ENCODE measurements around the gene TOM1L2.

The TOM1L2 gene

GRCh38 chr17:17827826-17828621 lies 144.2 kb downstream of the TOM1L2 start:
- DNase-seq = no peak

GRCh38 chr17:17826942-17827785 lies 145.0 kb downstream of the TOM1L2 start:
- no peak for DNase-seq

GRCh38 chr17:17826342-17826713 lies 145.9 kb downstream of the TOM1L2 start:
- no peak for DNase-seq

GRCh38 chr17:17824783-17825614 lies 147.2 kb downstream of the TOM1L2 start:
- no peak for DNase-seq

GRCh38 chr17:17824119-17824782 lies 147.9 kb downstream of the TOM1L2 start:
- no peak for DNase-seq

GRCh38 chr17:17823433-17824118 lies 148.6 kb downstream of the TOM1L2 start:
- peak; percentile 81 for DNase-seq

GRCh38 chr17:17822616-17823015 lies 149.6 kb downstream of the TOM1L2 start:
- DNase-seq = no peak

GRCh38 chr17:17822189-17822588 lies 150.0 kb downstream of the TOM1L2 start:
- DNase-seq = no peak

GRCh38 chr17:17820463-17821158 lies 151.6 kb downstream of the TOM1L2 start:
- DNase-seq = no peak

- no peak for DNase-seq
These were observed 152.2 kb downstream of the TOM1L2 start for GRCh38 chr17:17820046-17820445.

- DNase-seq = peak; percentile 36
These were observed 152.6 kb downstream of the TOM1L2 start for GRCh38 chr17:17819561-17819995.

- no peak for DNase-seq
These were observed 153.1 kb downstream of the TOM1L2 start for GRCh38 chr17:17819111-17819510.

GRCh38 chr17:17818088-17818526 lies 154.1 kb downstream of the TOM1L2 start:
- DNase-seq = no peak

- DNase-seq = no peak
These were observed 154.7 kb downstream of the TOM1L2 start for GRCh38 chr17:17817552-17817947.

GRCh38 chr17:17816831-17817551 lies 155.2 kb downstream of the TOM1L2 start:
- DNase-seq = no peak

- DNase-seq = no peak
These were observed 155.9 kb downstream of the TOM1L2 start for GRCh38 chr17:17816240-17816814.

GRCh38 chr17:17815436-17816200 lies 156.6 kb downstream of the TOM1L2 start:
- DNase-seq = no peak

- no peak for DNase-seq
These were observed 157.2 kb downstream of the TOM1L2 start for GRCh38 chr17:17815062-17815406.
